ENCODE results near the gene PTPRG. TPM values are rescaled to one million over a fixed set of nuclear protein-coding genes. Genes with fewer than 3 reads are reported as not detected.

The PTPRG gene
- total and polyA plus RNA-seq, 2 experiments from 2014 or later, result 24.4 to 131 TPM

GRCh38 chr3:61892891-61893290, 331.5 kb downstream of the PTPRG start (continued):
- TF ChIP-seq ETS1 (IDR thresholded peaks at IDR 0.05) (no peak), POLR2AphosphoS5 (IDR thresholded peaks at IDR 0.05; ENCODE audit: low read depth) (no peak), ZNF114 (CRISPR knock-in tag; IDR thresholded peaks at IDR 0.05) (no peak)

GRCh38 chr3:61893840-61894566, 332.6 kb downstream of the PTPRG start:
- Mint-ChIP-seq H3K9me3 (no peaks in the 10 kb centered on the region), H3K27me3 (ENCODE audit: insufficient read depth, low read depth, poor library complexity) (peaks cover 8% of the 10 kb centered on the region), H3K27ac (peak overlapping the region; percentile 24; the same call in 1 of the 2 replicates), H3K4me3 (no peak overlapping the region), H3K4me1 (peaks cover 65% of the 10 kb centered on the region), H3K36me3 (ENCODE audit: low read depth) (no peaks in the 10 kb centered on the region)
- no peaks in the 10 kb centered on the region for H3F3A ChIP-seq (replicated peaks; ENCODE audit: low read depth)
- peaks cover 61% of the 10 kb centered on the region for H3K4me1 ChIP-seq (ENCODE audit: insufficient read depth)
- no peaks in the 10 kb centered on the region for H3K27me3 ChIP-seq (ENCODE audit: insufficient read depth)
- no peak for ATAC-seq
- H2AFZ ChIP-seq, result no peak overlapping the region
- no peak overlapping the region for H3K27ac ChIP-seq (ENCODE audit: low read depth)
- no peaks in the 10 kb centered on the region for H3K36me3 ChIP-seq (ENCODE audit: insufficient read depth)
- no peaks in the 10 kb centered on the region for H3K9me2 ChIP-seq (ENCODE audit: insufficient read depth)
- DNase-seq (ENCODE audit: low spot score), result no peak
- no peak overlapping the region; the same call in 1 of the 2 replicates for H3K4me2 ChIP-seq
- no peak overlapping the region for H3K4me3 ChIP-seq
- peaks cover 82% of the 10 kb centered on the region for H3K79me2 ChIP-seq (replicated peaks; ENCODE audit: insufficient read depth)
- H4K20me1 ChIP-seq (replicated peaks; ENCODE audit: insufficient read depth), result no peaks in the 10 kb centered on the region
- TF ChIP-seq ETS1 (IDR thresholded peaks at IDR 0.05) (no peak), EZH2phosphoT487 (IDR thresholded peaks at IDR 0.05; ENCODE audit: unreplicated experiment) (no peak), CREB1 (CRISPR knock-in tag; IDR thresholded peaks at IDR 0.05; ENCODE audit: low read depth) (no peak), ZNF114 (CRISPR knock-in tag; IDR thresholded peaks at IDR 0.05) (no peak), JUNB (IDR thresholded peaks at IDR 0.05; ENCODE audit: unreplicated experiment) (no peak), CTCF (conservative IDR thresholded peaks at IDR 0.05; ENCODE audit: low read depth in 2 of 2) (no peak), NANOG (IDR thresholded peaks at IDR 0.05; ENCODE audit: borderline replicate concordance) (no peak), EZH2 (IDR thresholded peaks at IDR 0.05; ENCODE audit: low read depth, unreplicated experiment) (no peak), ZNF331 (CRISPR knock-in tag; IDR thresholded peaks at IDR 0.05; ENCODE audit: low read depth) (no peak), REST (IDR thresholded peaks at IDR 0.05; ENCODE audit: unreplicated experiment) (no peak)

Data from GM23338 (cell line).